HepG2 (cell line): Measurements from ENCODE around the gene WDR81.
"Not testable (repeated sequence)": the region's sequence is repeated elsewhere in the genome, so short reads cannot be mapped to it uniquely, and the experiment has no call there.

Experiments used
- CHD2 ChIP-seq: IDR thresholded peaks from 2 replicates; pipeline ENCODE4 v1.6.1; 2011; ENCODE audit warnings: low read depth, low read length, improper control_type of control experiment
- CTCF ChIP-seq: sonication (generic); formaldehyde crosslinking; IDR thresholded peaks from 2 replicates; pipeline ENCODE4 v1.5.0; 2020; ENCODE audit warnings: mild to moderate bottlenecking, missing genetic modification reagents, moderate library complexity
- FOXM1 ChIP-seq: sonication (generic); formaldehyde crosslinking; IDR thresholded peaks from 2 replicates; pipeline ENCODE4 v1.5.0; 2020; ENCODE audit warnings: missing genetic modification reagents
- PITX1 ChIP-seq: sonication (generic); formaldehyde crosslinking; IDR thresholded peaks from 2 replicates; pipeline ENCODE4 v1.5.1; 2020; ENCODE audit warnings: mild to moderate bottlenecking, missing genetic modification reagents
- POLR2A ChIP-seq, 2 experiments: IDR thresholded peaks; 2 replicates each; pipeline ENCODE4 v1.6.1; 2011; ENCODE audit warnings: low read depth in 2 of 2, low read length in 2 of 2, mild to moderate bottlenecking in 1 of 2, moderate library complexity in 1 of 2; ENCODE audit not compliant: insufficient read depth in 1 of 2
- RNF2 ChIP-seq: fragments of 450-650 bp; conservative IDR thresholded peaks from 2 replicates; pipeline ENCODE4 v1.6.1; 2016; ENCODE audit warnings: low read depth
- ZBTB49 ChIP-seq: sonication (generic); formaldehyde crosslinking; IDR thresholded peaks from 2 replicates; pipeline ENCODE4 v1.4.0; 2020; ENCODE audit warnings: missing genetic modification reagents, borderline replicate concordance
- TF ChIP-seq, protein P1 (sequence below): sonication (generic); formaldehyde crosslinking; IDR thresholded peaks from 2 replicates; pipeline ENCODE4 v1.4.0; 2020; ENCODE audit warnings: missing genetic modification reagents
- TF ChIP-seq, protein P2 (sequence below), 2 experiments: IDR thresholded peaks; 2 replicates each; pipeline ENCODE4 v1.6.1; 2011 to 2012; ENCODE audit warnings: low read length in 2 of 2, borderline replicate concordance in 1 of 2, low read depth in 1 of 2, mild to moderate bottlenecking in 1 of 2, moderate library complexity in 1 of 2
- TF ChIP-seq, protein P3 (sequence below): sonication (generic); formaldehyde crosslinking; IDR thresholded peaks from 2 replicates; pipeline ENCODE4 v1.8.0; 2022; ENCODE audit warnings: mild to moderate bottlenecking, missing genetic modification reagents, borderline replicate concordance

- TF ChIP-seq, protein P1, sequence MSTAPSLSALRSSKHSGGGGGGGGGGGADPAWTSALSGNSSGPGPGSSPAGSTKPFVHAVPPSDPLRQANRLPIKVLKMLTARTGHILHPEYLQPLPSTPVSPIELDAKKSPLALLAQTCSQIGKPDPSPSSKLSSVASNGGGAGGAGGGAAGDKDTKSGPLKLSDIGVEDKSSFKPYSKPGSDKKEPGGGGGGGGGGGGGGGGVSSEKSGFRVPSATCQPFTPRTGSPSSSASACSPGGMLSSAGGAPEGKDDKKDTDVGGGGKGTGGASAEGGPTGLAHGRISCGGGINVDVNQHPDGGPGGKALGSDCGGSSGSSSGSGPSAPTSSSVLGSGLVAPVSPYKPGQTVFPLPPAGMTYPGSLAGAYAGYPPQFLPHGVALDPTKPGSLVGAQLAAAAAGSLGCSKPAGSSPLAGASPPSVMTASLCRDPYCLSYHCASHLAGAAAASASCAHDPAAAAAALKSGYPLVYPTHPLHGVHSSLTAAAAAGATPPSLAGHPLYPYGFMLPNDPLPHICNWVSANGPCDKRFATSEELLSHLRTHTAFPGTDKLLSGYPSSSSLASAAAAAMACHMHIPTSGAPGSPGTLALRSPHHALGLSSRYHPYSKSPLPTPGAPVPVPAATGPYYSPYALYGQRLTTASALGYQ (CRISPR knock-in tag): not testable (repeated sequence)
- not testable (repeated sequence) for TF ChIP-seq FOXM1 (CRISPR knock-in tag); RNF2; POLR2A (IDR thresholded peaks at IDR 0.05; ENCODE audit: insufficient read depth in 1 of 2, low read depth in 2 of 2, low read length in 2 of 2); ZBTB49 (CRISPR knock-in tag); CHD2; PITX1 (CRISPR knock-in tag); CTCF (CRISPR knock-in tag)
- TF ChIP-seq, protein P2, sequence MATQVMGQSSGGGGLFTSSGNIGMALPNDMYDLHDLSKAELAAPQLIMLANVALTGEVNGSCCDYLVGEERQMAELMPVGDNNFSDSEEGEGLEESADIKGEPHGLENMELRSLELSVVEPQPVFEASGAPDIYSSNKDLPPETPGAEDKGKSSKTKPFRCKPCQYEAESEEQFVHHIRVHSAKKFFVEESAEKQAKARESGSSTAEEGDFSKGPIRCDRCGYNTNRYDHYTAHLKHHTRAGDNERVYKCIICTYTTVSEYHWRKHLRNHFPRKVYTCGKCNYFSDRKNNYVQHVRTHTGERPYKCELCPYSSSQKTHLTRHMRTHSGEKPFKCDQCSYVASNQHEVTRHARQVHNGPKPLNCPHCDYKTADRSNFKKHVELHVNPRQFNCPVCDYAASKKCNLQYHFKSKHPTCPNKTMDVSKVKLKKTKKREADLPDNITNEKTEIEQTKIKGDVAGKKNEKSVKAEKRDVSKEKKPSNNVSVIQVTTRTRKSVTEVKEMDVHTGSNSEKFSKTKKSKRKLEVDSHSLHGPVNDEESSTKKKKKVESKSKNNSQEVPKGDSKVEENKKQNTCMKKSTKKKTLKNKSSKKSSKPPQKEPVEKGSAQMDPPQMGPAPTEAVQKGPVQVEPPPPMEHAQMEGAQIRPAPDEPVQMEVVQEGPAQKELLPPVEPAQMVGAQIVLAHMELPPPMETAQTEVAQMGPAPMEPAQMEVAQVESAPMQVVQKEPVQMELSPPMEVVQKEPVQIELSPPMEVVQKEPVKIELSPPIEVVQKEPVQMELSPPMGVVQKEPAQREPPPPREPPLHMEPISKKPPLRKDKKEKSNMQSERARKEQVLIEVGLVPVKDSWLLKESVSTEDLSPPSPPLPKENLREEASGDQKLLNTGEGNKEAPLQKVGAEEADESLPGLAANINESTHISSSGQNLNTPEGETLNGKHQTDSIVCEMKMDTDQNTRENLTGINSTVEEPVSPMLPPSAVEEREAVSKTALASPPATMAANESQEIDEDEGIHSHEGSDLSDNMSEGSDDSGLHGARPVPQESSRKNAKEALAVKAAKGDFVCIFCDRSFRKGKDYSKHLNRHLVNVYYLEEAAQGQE (IDR thresholded peaks at IDR 0.05; ENCODE audit: borderline replicate concordance in 1 of 2, low read depth in 1 of 2, low read length in 2 of 2): not testable (repeated sequence)
- TF ChIP-seq, protein P3, sequence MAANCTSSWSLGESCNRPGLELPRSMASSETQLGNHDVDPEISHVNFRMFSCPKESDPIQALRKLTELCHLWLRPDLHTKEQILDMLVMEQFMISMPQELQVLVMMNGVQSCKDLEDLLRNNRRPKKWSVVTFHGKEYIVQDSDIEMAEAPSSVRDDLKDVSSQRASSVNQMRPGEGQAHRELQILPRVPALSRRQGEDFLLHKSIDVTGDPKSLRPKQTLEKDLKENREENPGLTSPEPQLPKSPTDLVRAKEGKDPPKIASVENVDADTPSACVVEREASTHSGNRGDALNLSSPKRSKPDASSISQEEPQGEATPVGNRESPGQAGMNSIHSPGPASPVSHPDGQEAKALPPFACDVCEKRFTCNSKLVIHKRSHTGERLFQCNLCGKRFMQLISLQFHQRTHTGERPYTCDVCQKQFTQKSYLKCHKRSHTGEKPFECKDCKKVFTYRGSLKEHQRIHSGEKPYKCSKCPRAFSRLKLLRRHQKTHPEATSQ (CRISPR knock-in tag): not testable (repeated sequence)
Observed at GRCh38 chr17:1764705-1765104, 40.2 kb downstream of the WDR81 start.
